ENCODE results near the gene ITPR1. TPM values are rescaled to one million over a fixed set of nuclear protein-coding genes. Genes with fewer than 3 reads are reported as not detected.

Gene ITPR1
- total and polyA plus RNA-seq, 8 donors = 34.8 to 57.3 (median 42.0) TPM

GRCh38 chr3:4889896-4890295, 396.7 kb downstream of the ITPR1 start:
- TF ChIP-seq CTCF (IDR thresholded peaks at IDR 0.05) = no peak
- Histone ChIP-seq H3K27me3 (no peaks in the 10 kb centered on the region), H3K4me1 (peaks cover 9 to 17% of the 10 kb centered on the region in 2 donors), H3K27ac (peak overlapping the region in 1 of 2 donors; percentile 31), H3K36me3 (no peaks in the 10 kb centered on the region), H3K9me3 (no peaks in the 10 kb centered on the region), H3K4me3 (no peak overlapping the region)
- intact Hi-C loops (cut with DNase I) = no loop called here
- DNase-seq = no peak
- peak; percentile 49 for ATAC-seq

GRCh38 chr3:4894891-4895530, 401.9 kb downstream of the ITPR1 start:
- intact Hi-C loops (cut with DNase I) = no loop called here
- Histone ChIP-seq H3K27ac (no peak overlapping the region), H3K9me3 (no peaks in the 10 kb centered on the region), H3K4me3 (no peak overlapping the region), H3K36me3 (no peaks in the 10 kb centered on the region), H3K27me3 (no peaks in the 10 kb centered on the region), H3K4me1 (peaks cover 4% of the 10 kb centered on the region in 2 donors)
- TF ChIP-seq CTCF (IDR thresholded peaks at IDR 0.05) = no peak
- DNase-seq (no peak), ATAC-seq (no peak)

GRCh38 chr3:4895838-4896237, 402.7 kb downstream of the ITPR1 start:
- intact Hi-C loops (cut with DNase I) = no loop called here
- ATAC-seq = peak; percentile 41

More at GRCh38 chr3:4895838-4896237, 402.7 kb downstream of the ITPR1 start:
- Histone ChIP-seq H3K4me3 (no peak overlapping the region), H3K9me3 (no peaks in the 10 kb centered on the region), H3K27ac (peak overlapping the region in 1 of 2 donors; percentile 7), H3K27me3 (no peaks in the 10 kb centered on the region), H3K36me3 (no peaks in the 10 kb centered on the region), H3K4me1 (peaks cover 0 to 4% of the 10 kb centered on the region in 2 donors)
- TF ChIP-seq CTCF (IDR thresholded peaks at IDR 0.05) = no peak
- DNase-seq = peak in 1 of 4 donors; percentile 46

Other genes with a start within 250 kb of the ITPR1 start
- gene SETMAR, start 190.0 kb upstream of the ITPR1 start, total RNA-seq = 10 to 100 TPM; 12.8 to 19.4 TPM
- gene SETMAR, start 190.0 kb upstream of the ITPR1 start, polyA plus RNA-seq (ENCODE audit: insufficient read length in 6 of 6) = 10 to 100 TPM; 36.6 to 42.5 (median 37.8) TPM
- 10 to 100 TPM; 34.3 to 43.9 TPM for gene SUMF1, start 26.1 kb upstream of the ITPR1 start, total RNA-seq
- 10 to 100 TPM; 27.1 to 40.0 (median 35.3) TPM for gene SUMF1, start 26.1 kb upstream of the ITPR1 start, polyA plus RNA-seq (ENCODE audit: insufficient read length in 6 of 6)

All from left lung (tissue), 10 donors.